Measurements from ENCODE around the gene C1orf115. TPM values are rescaled to one million over a fixed set of nuclear protein-coding genes. Genes with fewer than 3 reads are reported as not detected.
A peak's percentile ranks its signal among the peaks of the same experiment; 100 is the strongest.

C1orf115 gene
- polyA plus RNA-seq, 1 of the 3 experiments (the other 2 are of a cell fraction), result 4.2 TPM

DNA sequence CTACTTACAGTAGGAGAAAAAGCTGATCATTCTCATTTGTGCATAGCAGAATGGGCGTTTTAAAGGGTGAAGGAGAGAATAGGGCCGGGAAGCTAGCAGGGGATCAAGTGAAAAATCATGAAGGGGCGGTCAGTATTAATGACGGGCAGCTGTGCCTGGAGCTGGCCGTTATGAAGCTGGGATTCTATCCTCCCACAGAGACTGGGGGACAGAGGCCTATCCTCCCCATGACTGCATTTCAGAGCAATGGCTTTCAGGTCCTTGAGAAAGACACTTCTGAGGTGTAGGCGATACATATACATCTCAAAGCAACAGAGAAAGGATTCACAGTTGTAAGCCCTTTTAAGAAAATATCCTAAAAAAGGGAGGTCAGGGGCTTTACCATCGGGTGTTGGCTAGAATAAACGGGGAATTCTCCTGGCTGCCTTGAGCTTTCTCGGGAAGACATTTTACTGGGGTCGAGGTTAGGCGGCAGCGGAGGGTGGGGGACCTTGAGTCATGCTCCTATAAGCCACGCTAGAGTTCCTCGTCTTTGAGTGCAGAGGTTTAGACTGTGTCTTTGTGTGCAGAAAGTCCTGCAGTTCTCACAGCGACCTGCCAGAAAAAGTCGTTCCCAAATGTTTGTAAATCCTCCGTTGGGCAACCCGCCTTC lies 57.4 kb downstream of the C1orf115 start (continued):
- TF ChIP-seq, protein P1, sequence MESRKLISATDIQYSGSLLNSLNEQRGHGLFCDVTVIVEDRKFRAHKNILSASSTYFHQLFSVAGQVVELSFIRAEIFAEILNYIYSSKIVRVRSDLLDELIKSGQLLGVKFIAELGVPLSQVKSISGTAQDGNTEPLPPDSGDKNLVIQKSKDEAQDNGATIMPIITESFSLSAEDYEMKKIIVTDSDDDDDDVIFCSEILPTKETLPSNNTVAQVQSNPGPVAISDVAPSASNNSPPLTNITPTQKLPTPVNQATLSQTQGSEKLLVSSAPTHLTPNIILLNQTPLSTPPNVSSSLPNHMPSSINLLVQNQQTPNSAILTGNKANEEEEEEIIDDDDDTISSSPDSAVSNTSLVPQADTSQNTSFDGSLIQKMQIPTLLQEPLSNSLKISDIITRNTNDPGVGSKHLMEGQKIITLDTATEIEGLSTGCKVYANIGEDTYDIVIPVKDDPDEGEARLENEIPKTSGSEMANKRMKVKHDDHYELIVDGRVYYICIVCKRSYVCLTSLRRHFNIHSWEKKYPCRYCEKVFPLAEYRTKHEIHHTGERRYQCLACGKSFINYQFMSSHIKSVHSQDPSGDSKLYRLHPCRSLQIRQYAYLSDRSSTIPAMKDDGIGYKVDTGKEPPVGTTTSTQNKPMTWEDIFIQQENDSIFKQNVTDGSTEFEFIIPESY (IDR thresholded peaks at IDR 0.05; ENCODE audit: borderline replicate concordance, low read depth), result no peak
- TF ChIP-seq EP300 (IDR thresholded peaks at IDR 0.05; ENCODE audit: borderline replicate concordance in 1 of 2, low read depth in 1 of 2, low read length in 1 of 2), result no peak
- TF ChIP-seq RAD21 (IDR thresholded peaks at IDR 0.05; ENCODE audit: low read length), result no peak
- no peak for TF ChIP-seq MEF2A (IDR thresholded peaks at IDR 0.05; ENCODE audit: borderline replicate concordance, low read depth)
- no peak for TF ChIP-seq JUND (IDR thresholded peaks at IDR 0.05)
- no peak for TF ChIP-seq NFIC (IDR thresholded peaks at IDR 0.05; ENCODE audit: borderline replicate concordance)
- TF ChIP-seq, protein P2, sequence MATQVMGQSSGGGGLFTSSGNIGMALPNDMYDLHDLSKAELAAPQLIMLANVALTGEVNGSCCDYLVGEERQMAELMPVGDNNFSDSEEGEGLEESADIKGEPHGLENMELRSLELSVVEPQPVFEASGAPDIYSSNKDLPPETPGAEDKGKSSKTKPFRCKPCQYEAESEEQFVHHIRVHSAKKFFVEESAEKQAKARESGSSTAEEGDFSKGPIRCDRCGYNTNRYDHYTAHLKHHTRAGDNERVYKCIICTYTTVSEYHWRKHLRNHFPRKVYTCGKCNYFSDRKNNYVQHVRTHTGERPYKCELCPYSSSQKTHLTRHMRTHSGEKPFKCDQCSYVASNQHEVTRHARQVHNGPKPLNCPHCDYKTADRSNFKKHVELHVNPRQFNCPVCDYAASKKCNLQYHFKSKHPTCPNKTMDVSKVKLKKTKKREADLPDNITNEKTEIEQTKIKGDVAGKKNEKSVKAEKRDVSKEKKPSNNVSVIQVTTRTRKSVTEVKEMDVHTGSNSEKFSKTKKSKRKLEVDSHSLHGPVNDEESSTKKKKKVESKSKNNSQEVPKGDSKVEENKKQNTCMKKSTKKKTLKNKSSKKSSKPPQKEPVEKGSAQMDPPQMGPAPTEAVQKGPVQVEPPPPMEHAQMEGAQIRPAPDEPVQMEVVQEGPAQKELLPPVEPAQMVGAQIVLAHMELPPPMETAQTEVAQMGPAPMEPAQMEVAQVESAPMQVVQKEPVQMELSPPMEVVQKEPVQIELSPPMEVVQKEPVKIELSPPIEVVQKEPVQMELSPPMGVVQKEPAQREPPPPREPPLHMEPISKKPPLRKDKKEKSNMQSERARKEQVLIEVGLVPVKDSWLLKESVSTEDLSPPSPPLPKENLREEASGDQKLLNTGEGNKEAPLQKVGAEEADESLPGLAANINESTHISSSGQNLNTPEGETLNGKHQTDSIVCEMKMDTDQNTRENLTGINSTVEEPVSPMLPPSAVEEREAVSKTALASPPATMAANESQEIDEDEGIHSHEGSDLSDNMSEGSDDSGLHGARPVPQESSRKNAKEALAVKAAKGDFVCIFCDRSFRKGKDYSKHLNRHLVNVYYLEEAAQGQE (IDR thresholded peaks at IDR 0.05; ENCODE audit: low read depth, low read length), result no peak
- TF ChIP-seq SMC3 (IDR thresholded peaks at IDR 0.05; ENCODE audit: low read depth, low read length), result no peak

DNA sequence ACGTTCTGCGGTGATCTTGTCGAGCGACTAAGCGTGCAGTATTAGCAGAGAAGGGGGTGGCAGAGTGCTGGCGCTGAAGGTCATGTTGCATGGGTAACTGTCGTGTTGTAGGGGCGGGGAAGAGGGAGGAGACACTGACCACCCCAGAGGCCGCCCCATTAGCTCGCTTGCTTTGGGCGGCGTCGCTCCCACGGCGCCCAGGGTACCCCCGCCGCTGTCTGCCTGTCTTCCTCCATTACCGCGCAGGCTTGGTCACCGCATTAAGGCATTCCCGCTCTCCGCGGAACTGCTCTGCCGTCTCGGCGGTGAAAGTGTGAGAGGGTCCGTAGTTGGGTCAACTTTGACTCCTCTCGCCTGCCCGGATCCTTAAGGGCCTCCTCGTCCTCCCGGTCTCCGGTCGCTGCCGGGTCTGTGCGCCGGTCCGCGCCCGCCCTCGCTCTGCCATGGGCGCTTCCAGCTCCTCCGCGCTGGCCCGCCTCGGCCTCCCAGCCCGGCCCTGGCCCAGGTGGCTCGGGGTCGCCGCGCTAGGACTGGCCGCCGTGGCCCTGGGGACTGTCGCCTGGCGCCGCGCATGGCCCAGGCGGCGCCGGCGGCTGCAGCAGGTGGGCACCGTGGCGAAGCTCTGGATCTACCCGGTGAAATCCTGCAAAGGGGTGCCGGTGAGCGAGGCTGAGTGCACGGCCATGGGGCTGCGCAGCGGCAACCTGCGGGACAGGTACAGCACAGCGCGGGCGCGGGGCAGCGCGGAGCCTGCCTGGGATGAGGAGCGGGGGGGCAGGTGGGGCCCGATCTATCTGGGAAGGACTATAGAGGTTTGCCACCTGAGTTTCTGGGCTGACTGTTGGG lies 58.1 kb downstream of the C1orf115 start, which contains the start of gene MTARC2:
Gene MTARC2, plus strand, starts transcription at position 234 of the 846 bp plus-strand sequence. Its CDS starts 210 bp downstream, at position 444.
- Histone ChIP-seq H3F3A (replicated peaks; ENCODE audit: insufficient read depth) (no peaks in the 10 kb centered on the region), H3K9me2 (no peaks in the 10 kb centered on the region), H3K36me3 (replicated peaks in 1 of 2; ENCODE audit: control insufficient read depth in 1 of 2, insufficient read depth in 2 of 2, low read length in 1 of 2) (no peaks in the 10 kb centered on the region), H3K79me2 (ENCODE audit: insufficient read depth) (peaks cover 9% of the 10 kb centered on the region; the same call in 1 of the 2 replicates), H3K27me3 (ENCODE audit: insufficient read depth) (no peaks in the 10 kb centered on the region), H4K20me1 (ENCODE audit: insufficient read depth) (no peaks in the 10 kb centered on the region), H2AFZ (ENCODE audit: low read depth) (peak within 1 kb of the TSS; percentile 86), H3K4me1 (ENCODE audit: control insufficient read depth in 1 of 2, insufficient read depth in 2 of 2, low read depth in 1 of 2, low read length in 1 of 2) (peaks cover 5 to 16% of the 10 kb centered on the region in 2 experiments; a peak in 1 of 4 replicates), H3K4me3 (ENCODE audit: low read depth in 2 of 2, low read length in 1 of 2) (peak within 1 kb of the TSS; percentile 76 to 81), H3K4me2 (peak within 1 kb of the TSS; percentile 80), H3K27ac (ENCODE audit: low read depth in 2 of 2, low read length in 1 of 2) (peak within 1 kb of the TSS; percentile 43 to 78; a peak in 3 of 4 replicates), H3K9me3 (no peaks in the 10 kb centered on the region), H3K9ac (peak within 1 kb of the TSS; percentile 64)
- DNase-seq, result peak; percentile 90
- POLR2A ChIA-PET, result interaction anchor here (0.8 to 2.0 kb wide), 2 partner anchors 15 to 38 kb away, joined by 3 to 5 read pairs; partner anchors contain the start of gene MTARC1
- CTCF ChIA-PET, result interaction anchor here (0.5 to 3.5 kb wide), 13 partner anchors 12 to 1300 kb away, joined by 3 to 31 read pairs (median 4); no protein-coding TSS in a partner anchor
- 3% methylated on average over 9 of the region's 77 CpGs for WGBS (ENCODE audit: low lambda C conversion rate)
- no peak for TF ChIP-seq RCOR1 (IDR thresholded peaks at IDR 0.05; ENCODE audit: low read length)
- TF ChIP-seq NFIC (IDR thresholded peaks at IDR 0.05; ENCODE audit: borderline replicate concordance), result no peak
- 0 out of 4 replicates have a peak, but pooled peaks of 1 of the 2 experiments have one; percentile 5 for TF ChIP-seq EP300 (IDR thresholded peaks at IDR 0.05; ENCODE audit: borderline replicate concordance in 1 of 2, low read depth in 1 of 2, low read length in 1 of 2)
- no peak for TF ChIP-seq GABPA (IDR thresholded peaks at IDR 0.05; ENCODE audit: low read depth)
- no peak for TF ChIP-seq TEAD4 (IDR thresholded peaks at IDR 0.05; ENCODE audit: borderline replicate concordance, insufficient read depth)
- TF ChIP-seq POLR2AphosphoS5 (IDR thresholded peaks at IDR 0.05; ENCODE audit: low read depth, low read length), result peak; percentile 74
- TF ChIP-seq, protein P3, sequence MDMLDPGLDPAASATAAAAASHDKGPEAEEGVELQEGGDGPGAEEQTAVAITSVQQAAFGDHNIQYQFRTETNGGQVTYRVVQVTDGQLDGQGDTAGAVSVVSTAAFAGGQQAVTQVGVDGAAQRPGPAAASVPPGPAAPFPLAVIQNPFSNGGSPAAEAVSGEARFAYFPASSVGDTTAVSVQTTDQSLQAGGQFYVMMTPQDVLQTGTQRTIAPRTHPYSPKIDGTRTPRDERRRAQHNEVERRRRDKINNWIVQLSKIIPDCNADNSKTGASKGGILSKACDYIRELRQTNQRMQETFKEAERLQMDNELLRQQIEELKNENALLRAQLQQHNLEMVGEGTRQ (IDR thresholded peaks at IDR 0.05; ENCODE audit: borderline replicate concordance, low read depth, low read length), result no peak
- TF ChIP-seq FOSL2 (IDR thresholded peaks at IDR 0.05; ENCODE audit: borderline replicate concordance, low read depth), result no peak
- TF ChIP-seq TAF1 (IDR thresholded peaks at IDR 0.05; ENCODE audit: borderline replicate concordance, low read depth, low read length), result peak; percentile 26; the same call in 1 of the 2 replicates
- no peak for TF ChIP-seq FOXJ3 (CRISPR knock-in tag; IDR thresholded peaks at IDR 0.05)
- TF ChIP-seq NRF1 (IDR thresholded peaks at IDR 0.05; ENCODE audit: low read depth, low read length), result no peak
- TF ChIP-seq MXI1 (IDR thresholded peaks at IDR 0.05; ENCODE audit: low read depth, low read length), result peak; percentile 78
